CD8-positive, alpha-beta memory T cell (primary cell): Measurements from ENCODE around the gene MANBA. TPM values are rescaled to one million over a fixed set of nuclear protein-coding genes. Genes with fewer than 3 reads are reported as not detected.

Experiments used
- CTCF ChIA-PET: fragments of 350-600 bp; sonication (Branson Sonifier 250); formaldehyde crosslinking; loops from one replicate; lab custom pipeline; 2021; ENCODE audit warnings: antibody characterized with exemption; lab: Charles Lee
- POLR2A ChIA-PET: fragments of 350-600 bp; sonication (Branson Sonifier 250); formaldehyde crosslinking; loops from one replicate; lab custom pipeline; 2021; ENCODE audit warnings: antibody characterized with exemption; lab: Charles Lee
- DNase-seq, 5 donors: peaks; one replicate each; pipeline versions ENCODE4 v3.0.0 to v3.0.0-alpha.2; 2020 to 2022; ENCODE audit warnings: mixed read lengths in 1 of 5
- H3K27ac ChIP-seq: one replicate; pipeline ENCODE4 v1.7.0; 2013; ENCODE audit warnings: low read depth, mild to moderate bottlenecking, low read length, moderate library complexity
- H3K27me3 ChIP-seq: 2 replicates; pipeline ENCODE4 v1.7.0; 2013; ENCODE audit warnings: low read length, mild to moderate bottlenecking; ENCODE audit not compliant: insufficient read depth, poor library complexity, severe bottlenecking
- H3K36me3 ChIP-seq: 2 replicates; pipeline ENCODE4 v1.7.0; 2013; ENCODE audit warnings: mild to moderate bottlenecking, low read length, moderate library complexity; ENCODE audit not compliant: insufficient read depth
- H3K4me1 ChIP-seq: 2 replicates; pipeline ENCODE4 v1.7.0; 2013; ENCODE audit warnings: mild to moderate bottlenecking, low read length, moderate library complexity; ENCODE audit not compliant: insufficient read depth
- H3K4me3 ChIP-seq: 2 replicates; pipeline ENCODE4 v1.7.0; 2013; ENCODE audit warnings: mild to moderate bottlenecking, low read length
- H3K9me3 ChIP-seq: 2 replicates; pipeline ENCODE4 v1.7.0; 2013; ENCODE audit warnings: mild to moderate bottlenecking, low read length
- H3K27ac Mint-ChIP-seq, 8 donors: one replicate each; pipeline ENCODE4 v1.8.0; 2020 to 2021; ENCODE audit warnings: mixed read lengths in 8 of 8, mild to moderate bottlenecking in 6 of 8, inconsistent platforms in 3 of 8, moderate library complexity in 3 of 8
- H3K27me3 Mint-ChIP-seq, 2 donors: one replicate each; pipeline ENCODE4 v1.8.0; 2020 to 2021; ENCODE audit warnings: mixed read lengths in 2 of 2, mild to moderate bottlenecking in 1 of 2, moderate library complexity in 1 of 2
- H3K36me3 Mint-ChIP-seq, 3 donors: one replicate each; pipeline ENCODE4 v1.8.0; 2020 to 2021; ENCODE audit warnings: mixed read lengths in 3 of 3, inconsistent platforms in 1 of 3, mild to moderate bottlenecking in 1 of 3
- H3K4me1 Mint-ChIP-seq, 3 donors: one replicate each; pipeline ENCODE4 v1.8.0; 2020 to 2021; ENCODE audit warnings: mixed read lengths in 3 of 3, inconsistent platforms in 1 of 3, mild to moderate bottlenecking in 1 of 3
- H3K4me3 Mint-ChIP-seq, 7 donors: one replicate each; pipeline ENCODE4 v1.8.0; 2020 to 2021; ENCODE audit warnings: mixed read lengths in 7 of 7, mild to moderate bottlenecking in 6 of 7, moderate library complexity in 4 of 7, inconsistent platforms in 2 of 7
- H3K9me3 Mint-ChIP-seq, 5 donors: one replicate each; pipeline ENCODE4 v1.8.0; 2020 to 2022; ENCODE audit warnings: mixed read lengths in 5 of 5, mild to moderate bottlenecking in 3 of 5, moderate library complexity in 2 of 5, inconsistent platforms in 1 of 5
- polyA plus RNA-seq: library from polyadenylated mRNA; unstranded; fragments of 300-500 nt; fragmentation: Illumina TruSeq; gene quantifications from one replicate; pipeline ENCODE4 v1.2.3, GENCODE V29; 2021
- total RNA-seq, 2 experiments: library from RNA; stranded (reverse); gene quantifications; one replicate each; pipeline ENCODE4 v1.2.3, GENCODE V29; 2021

MANBA gene
- total and polyA plus RNA-seq, 3 experiments from 2014 or later = 9.1 to 16.5 (median 9.5) TPM

- H3K4me3 Mint-ChIP-seq = peak overlapping the region; percentile 90 to 98 (median 95)
- H3K4me1 Mint-ChIP-seq = peaks cover 32 to 48% (median 45%) of the 10 kb centered on the region in 3 donors
- peaks cover 0 to under 1% (median 0%) of the 10 kb centered on the region in 5 donors for H3K9me3 Mint-ChIP-seq
- Histone ChIP-seq H3K36me3 (no peaks in the 10 kb centered on the region), H3K9me3 (no peaks in the 10 kb centered on the region), H3K27me3 (no peaks in the 10 kb centered on the region), H3K4me3 (no peak overlapping the region), H3K4me1 (peaks cover 19% of the 10 kb centered on the region), H3K27ac (no peak overlapping the region)
- peaks cover 4 to 13% of the 10 kb centered on the region in 2 donors for H3K27me3 Mint-ChIP-seq
- ChIA-PET CTCF (interaction anchor here (1.0 to 1.5 kb wide), 3 partner anchors 39 to 136 kb away, joined by 3 to 5 read pairs (median 4); partner anchors contain the start of gene UBE2D3), POLR2A (interaction anchor here (1.4 to 2.0 kb wide), 3 partner anchors 64 to 417 kb away, joined by 3 to 52 read pairs (median 17); partner anchors contain the start of genes CISD2 and UBE2D3)
- peak overlapping the region in 3 of 8 donors; percentile 51 to 96 (median 89) for H3K27ac Mint-ChIP-seq
- DNase-seq = no peak
- H3K36me3 Mint-ChIP-seq = peaks cover 0 to 8% (median 3%) of the 10 kb centered on the region in 3 donors
These were observed 1.1 kb upstream of the MANBA start for GRCh38 chr4:102761906-102762305.

- H3K27me3 ChIP-seq = no peaks in the 10 kb centered on the region
- Mint-ChIP-seq H3K27me3 (peaks cover 4 to 13% of the 10 kb centered on the region in 2 donors), H3K4me1 (peaks cover 32 to 51% (median 48%) of the 10 kb centered on the region in 3 donors), H3K4me3 (peak overlapping the region; percentile 90 to 98 (median 95)), H3K9me3 (peaks cover 0 to 2% (median 0%) of the 10 kb centered on the region in 5 donors), H3K27ac (peak overlapping the region; percentile 51 to 96 (median 88)), H3K36me3 (peaks cover 0 to 8% (median 5%) of the 10 kb centered on the region in 3 donors)
- DNase-seq = no peak
- CTCF ChIA-PET = interaction anchor here (0.8 to 1.5 kb wide), 6 partner anchors 14 to 246 kb away, joined by 3 to 5 read pairs (median 4); partner anchors contain the start of gene UBE2D3
- peak overlapping the region; percentile 55 for H3K27ac ChIP-seq
- no peaks in the 10 kb centered on the region for H3K9me3 ChIP-seq
- peaks cover 19% of the 10 kb centered on the region for H3K4me1 ChIP-seq
- no peaks in the 10 kb centered on the region for H3K36me3 ChIP-seq
- H3K4me3 ChIP-seq = peak overlapping the region; percentile 87
- POLR2A ChIA-PET = interaction anchor here (0.9 to 2.0 kb wide), 7 partner anchors 56 to 417 kb away, joined by 3 to 52 read pairs (median 5); partner anchors contain the start of genes CISD2 and UBE2D3
These were observed 531 bp upstream of the MANBA start for GRCh38 chr4:102761296-102761701.

- ChIA-PET CTCF (interaction anchor here (1.4 to 1.5 kb wide), 3 partner anchors 37 to 248 kb away, joined by 3 to 4 read pairs (median 4); no protein-coding TSS in a partner anchor), POLR2A (interaction anchor here (0.9 to 2.0 kb wide), 5 partner anchors 57 to 260 kb away, joined by 3 to 52 read pairs (median 5); partner anchors contain the start of genes CISD2 and UBE2D3)
- peak overlapping the region; percentile 90 to 98 (median 95) for H3K4me3 Mint-ChIP-seq
- H3K36me3 Mint-ChIP-seq = peaks cover 0 to 8% (median 8%) of the 10 kb centered on the region in 3 donors
- peaks cover under 1 to 9% of the 10 kb centered on the region in 2 donors for H3K27me3 Mint-ChIP-seq
- H3K36me3 ChIP-seq = no peaks in the 10 kb centered on the region
- H3K4me1 ChIP-seq = peaks cover 19% of the 10 kb centered on the region
- H3K9me3 Mint-ChIP-seq = peaks cover 0 to 2% (median 0%) of the 10 kb centered on the region in 5 donors
- H3K4me3 ChIP-seq = peak overlapping the region; percentile 87
- H3K27ac ChIP-seq = peak overlapping the region; percentile 55
- peak in 1 of 5 donors; percentile 38 for DNase-seq
- peaks cover 32 to 55% (median 53%) of the 10 kb centered on the region in 3 donors for H3K4me1 Mint-ChIP-seq
- no peaks in the 10 kb centered on the region for H3K9me3 ChIP-seq
- no peaks in the 10 kb centered on the region for H3K27me3 ChIP-seq
- H3K27ac Mint-ChIP-seq = peak overlapping the region; percentile 51 to 96 (median 93)
These were observed 730 bp downstream of the MANBA start for GRCh38 chr4:102759831-102760644.

- H3K36me3 Mint-ChIP-seq = peaks cover 0 to 10% (median 7%) of the 10 kb centered on the region in 3 donors
- POLR2A ChIA-PET = interaction anchor here (0.7 kb wide), 1 partner anchor 67 kb away, joined by 5 read pairs; no protein-coding TSS in a partner anchor
These were observed 2.3 kb downstream of the MANBA start for GRCh38 chr4:102758241-102759160.

DNA sequence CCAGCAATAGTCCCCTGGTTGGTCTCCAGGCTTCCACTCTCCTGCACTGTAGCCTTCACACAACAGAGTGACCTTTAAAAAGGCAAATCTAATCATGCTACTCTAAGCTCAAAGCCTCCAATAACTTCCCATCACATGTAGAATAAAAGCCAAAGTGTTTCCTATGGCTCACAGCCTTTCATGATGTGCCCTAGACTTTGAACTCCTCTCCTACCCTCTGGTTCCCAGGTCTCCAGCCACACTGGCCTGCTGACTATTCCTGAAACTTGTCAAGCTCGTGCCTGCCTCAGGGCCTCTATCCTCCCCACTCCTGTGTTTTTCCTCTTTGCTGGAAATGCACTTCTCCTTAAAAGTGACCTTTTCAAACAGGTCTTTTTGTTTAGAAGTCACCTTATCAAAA, 3.1 kb downstream of the MANBA start:
- ChIA-PET POLR2A (no interaction called here), CTCF (interaction anchor here (0.6 kb wide), 1 partner anchor 70 kb away, joined by 3 read pairs; the partner anchor contains the start of gene UBE2D3)
- H3K4me1 Mint-ChIP-seq = peaks cover 34 to 58% (median 56%) of the 10 kb centered on the region in 3 donors
- Histone ChIP-seq H3K9me3 (no peaks in the 10 kb centered on the region), H3K36me3 (no peaks in the 10 kb centered on the region), H3K27ac (no peak overlapping the region), H3K27me3 (no peaks in the 10 kb centered on the region), H3K4me3 (no peak overlapping the region), H3K4me1 (peaks cover 19% of the 10 kb centered on the region)
- H3K27ac Mint-ChIP-seq = peak overlapping the region in 5 of 8 donors; percentile 8 to 48 (median 35)
- H3K4me3 Mint-ChIP-seq = peak overlapping the region in 1 of 7 donors; percentile 0
- peaks cover 0 to 2% (median 0%) of the 10 kb centered on the region in 5 donors for H3K9me3 Mint-ChIP-seq
- H3K27me3 Mint-ChIP-seq = no peaks in the 10 kb centered on the region
- DNase-seq = no peak
- peaks cover 0 to 10% (median 7%) of the 10 kb centered on the region in 3 donors for H3K36me3 Mint-ChIP-seq

More at GRCh38 chr4:102758241-102759160, 2.3 kb downstream of the MANBA start:
- Mint-ChIP-seq H3K4me1 (peaks cover 34 to 58% (median 56%) of the 10 kb centered on the region in 3 donors), H3K4me3 (peak overlapping the region in 2 of 7 donors; percentile 46 to 94), H3K9me3 (peaks cover 0 to 2% (median 0%) of the 10 kb centered on the region in 5 donors), H3K27ac (peak overlapping the region in 5 of 8 donors; percentile 33 to 57 (median 51)), H3K27me3 (no peaks in the 10 kb centered on the region)
- no peaks in the 10 kb centered on the region for H3K27me3 ChIP-seq
- no peaks in the 10 kb centered on the region for H3K9me3 ChIP-seq
- no peak for DNase-seq
- CTCF ChIA-PET = interaction anchor here (0.6 kb wide), 1 partner anchor 69 kb away, joined by 3 read pairs; the partner anchor contains the start of gene UBE2D3
- H3K4me1 ChIP-seq = peaks cover 19% of the 10 kb centered on the region
- H3K4me3 ChIP-seq = no peak overlapping the region
- no peaks in the 10 kb centered on the region for H3K36me3 ChIP-seq
- H3K27ac ChIP-seq = no peak overlapping the region

- Mint-ChIP-seq H3K4me1 (peaks cover 13 to 32% (median 30%) of the 10 kb centered on the region in 3 donors), H3K4me3 (no peak overlapping the region), H3K9me3 (peaks cover 0 to 2% (median 0%) of the 10 kb centered on the region in 5 donors), H3K27me3 (no peaks in the 10 kb centered on the region), H3K27ac (no peak overlapping the region), H3K36me3 (peaks cover 1 to 27% (median 7%) of the 10 kb centered on the region in 3 donors)
- Histone ChIP-seq H3K27me3 (no peaks in the 10 kb centered on the region), H3K4me3 (no peak overlapping the region), H3K9me3 (no peaks in the 10 kb centered on the region), H3K27ac (no peak overlapping the region), H3K36me3 (peaks cover 6% of the 10 kb centered on the region), H3K4me1 (peaks cover 3% of the 10 kb centered on the region)
- POLR2A ChIA-PET = interaction anchor here (0.6 kb wide), 1 partner anchor 30 kb away, joined by 3 read pairs; no protein-coding TSS in a partner anchor
- DNase-seq = no peak
- CTCF ChIA-PET = no interaction called here
These were observed 6.7 kb downstream of the MANBA start for GRCh38 chr4:102754044-102754443.

DNA sequence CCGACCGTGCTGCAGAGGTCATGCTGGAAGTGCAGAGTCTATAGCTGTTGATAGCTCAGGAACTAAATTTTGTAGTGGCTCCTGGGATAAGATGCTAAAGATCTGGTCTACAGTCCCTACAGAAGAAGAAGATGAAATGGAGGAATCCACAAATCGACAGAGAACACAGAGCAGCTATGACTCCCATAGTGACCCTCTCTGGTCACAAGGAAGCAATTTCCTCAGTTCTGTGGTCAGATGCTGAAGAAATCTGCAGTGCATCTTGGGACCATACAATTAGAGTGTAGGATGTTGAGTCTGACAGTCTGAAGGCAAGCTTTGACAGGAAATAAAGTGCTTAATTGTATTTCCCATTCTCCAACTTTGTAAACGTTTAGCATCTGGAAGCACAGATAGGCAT, 8.8 kb downstream of the MANBA start:
- Histone ChIP-seq H3K27me3 (no peaks in the 10 kb centered on the region), H3K4me1 (no peaks in the 10 kb centered on the region), H3K9me3 (no peaks in the 10 kb centered on the region), H3K27ac (no peak overlapping the region), H3K4me3 (no peak overlapping the region), H3K36me3 (peaks cover 6% of the 10 kb centered on the region)
- Mint-ChIP-seq H3K36me3 (peaks cover 1 to 39% (median 7%) of the 10 kb centered on the region in 3 donors), H3K27ac (peak overlapping the region in 1 of 8 donors; percentile 23), H3K27me3 (no peaks in the 10 kb centered on the region), H3K4me1 (peaks cover 1 to 21% (median 11%) of the 10 kb centered on the region in 3 donors), H3K9me3 (peaks cover 0 to 1% (median 0%) of the 10 kb centered on the region in 5 donors), H3K4me3 (no peak overlapping the region)
- ChIA-PET CTCF (no interaction called here), POLR2A (no interaction called here)
- DNase-seq = no peak
